Neural progenitor cell (in vitro differentiated cells): ENCODE results near the gene GPD2. TPM values are rescaled to one million over a fixed set of nuclear protein-coding genes. Genes with fewer than 3 reads are reported as not detected.

Experiments
- DNase-seq: peaks from one replicate; pipeline ENCODE4 v3.0.0-alpha.2; 2016; ENCODE audit warnings: low spot score
- H2AFZ ChIP-seq: fragments of 200-600 bp; sonication (generic); replicated peaks from 2 replicates; pipeline ENCODE4 v1.6.1; 2016; ENCODE audit warnings: antibody characterized with exemption
- H3F3A ChIP-seq: fragments of 200-600 bp; sonication (generic); 2 replicates; pipeline ENCODE4 v1.6.1; 2016; ENCODE audit warnings: antibody characterized with exemption, low read depth
- H3K27ac ChIP-seq: fragments of 200-600 bp; sonication (generic); 2 replicates; pipeline ENCODE4 v1.5.1; 2016; ENCODE audit warnings: mild to moderate bottlenecking
- H3K27me3 ChIP-seq: fragments of 200-600 bp; sonication (generic); 2 replicates; pipeline ENCODE4 v1.6.1; 2016; ENCODE audit warnings: mild to moderate bottlenecking, moderate library complexity
- H3K36me3 ChIP-seq: fragments of 200-600 bp; sonication (generic); 2 replicates; pipeline ENCODE4 v1.5.1; 2016
- H3K4me1 ChIP-seq: fragments of 200-600 bp; sonication (generic); 2 replicates; pipeline ENCODE4 v1.6.1; 2016; ENCODE audit warnings: mixed run types
- H3K4me2 ChIP-seq: fragments of 200-600 bp; sonication (generic); 2 replicates; pipeline ENCODE4 v1.6.1; 2016
- H3K4me3 ChIP-seq: fragments of 200-600 bp; sonication (generic); 2 replicates; pipeline ENCODE4 v1.5.1; 2016
- H3K79me2 ChIP-seq: fragments of 200-600 bp; sonication (generic); 2 replicates; pipeline ENCODE4 v1.6.1; 2016; ENCODE audit warnings: low read depth
- H3K9ac ChIP-seq: fragments of 200-600 bp; sonication (generic); 2 replicates; pipeline ENCODE4 v1.6.1; 2016
- H3K9me3 ChIP-seq: fragments of 200-600 bp; sonication (generic); 2 replicates; pipeline ENCODE4 v1.5.1; 2016; ENCODE audit warnings: low read depth
- H4K20me1 ChIP-seq: fragments of 200-600 bp; sonication (generic); 2 replicates; pipeline ENCODE4 v1.6.1; 2016; ENCODE audit warnings: low read depth
- H3K27ac Mint-ChIP-seq: 3 replicates; pipeline ENCODE4 v1.8.0; 2021; ENCODE audit warnings: mixed read lengths
- H3K27me3 Mint-ChIP-seq: 2 replicates; pipeline ENCODE4 v1.8.0; 2022; ENCODE audit warnings: low read depth, mild to moderate bottlenecking, inconsistent platforms, moderate library complexity, mixed read lengths; ENCODE audit not compliant: insufficient read depth
- H3K36me3 Mint-ChIP-seq: 3 replicates; pipeline ENCODE4 v1.8.0; 2021; ENCODE audit warnings: mixed read lengths
- H3K4me1 Mint-ChIP-seq: 3 replicates; pipeline ENCODE4 v1.8.0; 2021; ENCODE audit warnings: mixed read lengths
- H3K4me3 Mint-ChIP-seq: 3 replicates; pipeline ENCODE4 v1.8.0; 2021; ENCODE audit warnings: mild to moderate bottlenecking, moderate library complexity, mixed read lengths
- H3K9me3 Mint-ChIP-seq: 3 replicates; pipeline ENCODE4 v1.8.0; 2020; ENCODE audit warnings: mixed read lengths
- CTCF ChIP-seq: fragments of 200-600 bp; sonication (generic); IDR thresholded peaks from 2 replicates; pipeline ENCODE4 v1.5.1; 2017; ENCODE audit warnings: antibody characterized with exemption, mild to moderate bottlenecking
- EZH2 ChIP-seq: fragments of 200-600 bp; sonication (generic); IDR thresholded peaks from 2 replicates; pipeline ENCODE4 v1.6.1; 2017; ENCODE audit warnings: antibody characterized with exemption, mild to moderate bottlenecking, moderate library complexity
- EZH2phosphoT487 ChIP-seq: fragments of 200-600 bp; sonication (generic); IDR thresholded peaks from 2 replicates; pipeline ENCODE4 v1.6.1; 2017; ENCODE audit warnings: antibody characterized with exemption
- total RNA-seq: library from RNA; depleted of rRNA; stranded (reverse); fragments of >200 nt; gene quantifications from 2 replicates; pipeline ENCODE4 v1.2.3, GENCODE V29; 2015; ENCODE audit warnings: low replicate concordance

GPD2 gene
- total RNA-seq, 1 donor from 2014 or later: 176 TPM

DNA sequence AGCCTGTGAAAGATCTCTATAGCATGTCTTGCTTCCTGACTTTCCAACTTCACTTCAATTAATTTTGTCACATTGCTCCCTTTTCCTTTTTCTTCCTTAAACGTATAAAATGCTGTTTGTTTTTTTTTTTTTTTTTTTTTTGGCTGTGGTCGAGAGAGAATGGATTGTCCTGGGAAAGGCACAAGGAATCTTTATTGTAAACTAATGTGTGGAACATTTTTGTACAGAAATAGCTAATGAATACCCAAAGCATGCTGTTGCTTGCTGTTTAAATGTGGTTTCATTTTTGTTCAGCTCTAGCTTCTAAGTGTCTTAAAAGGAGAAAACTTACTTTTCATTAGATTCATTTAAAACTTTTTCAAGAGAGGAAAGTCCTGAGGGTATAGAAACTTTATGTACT is 105.5 kb downstream of the GPD2 start:
- H3K36me3 Mint-ChIP-seq: peaks cover 2% of the 10 kb centered on the region
- Histone ChIP-seq H3K9ac (no peak overlapping the region), H2AFZ (no peak overlapping the region), H3K9me3 (no peaks in the 10 kb centered on the region), H3K27me3 (no peaks in the 10 kb centered on the region), H3K79me2 (no peaks in the 10 kb centered on the region), H3K4me1 (no peaks in the 10 kb centered on the region), H3K27ac (no peak overlapping the region), H3F3A (peaks cover 2% of the 10 kb centered on the region), H3K36me3 (no peaks in the 10 kb centered on the region), H3K4me2 (no peak overlapping the region), H4K20me1 (no peaks in the 10 kb centered on the region), H3K4me3 (no peak overlapping the region)
- no peak for DNase-seq
- no peaks in the 10 kb centered on the region for H3K27me3 Mint-ChIP-seq
- peaks cover 2% of the 10 kb centered on the region for H3K4me1 Mint-ChIP-seq
- TF ChIP-seq EZH2phosphoT487 (no peak), CTCF (no peak)
- H3K4me3 Mint-ChIP-seq: no peak overlapping the region
- no peak overlapping the region for H3K27ac Mint-ChIP-seq
- H3K9me3 Mint-ChIP-seq: no peaks in the 10 kb centered on the region

DNA sequence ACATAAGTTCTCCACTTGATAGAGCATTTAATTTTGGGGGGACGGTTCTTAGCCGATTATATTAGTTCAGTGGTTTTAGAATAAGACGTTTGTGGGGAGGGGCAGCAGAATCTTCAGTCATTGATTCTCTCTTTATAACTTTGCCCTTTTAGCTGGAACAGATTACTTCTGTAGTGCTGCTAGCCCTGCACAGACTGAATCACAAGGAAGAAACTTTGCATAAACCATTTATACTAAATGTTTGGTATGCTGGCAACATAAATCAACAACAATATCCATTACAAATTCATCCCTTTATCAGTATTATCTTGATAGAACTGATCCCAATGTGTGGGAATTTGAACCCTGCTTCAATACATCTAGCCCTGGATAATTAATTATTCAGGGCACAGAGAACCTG is 112.2 kb downstream of the GPD2 start:
- TF ChIP-seq CTCF (no peak), EZH2phosphoT487 (no peak), EZH2 (no peak)
- Histone ChIP-seq H3K79me2 (no peaks in the 10 kb centered on the region), H3K9me3 (no peaks in the 10 kb centered on the region), H4K20me1 (no peaks in the 10 kb centered on the region), H3K4me2 (no peak overlapping the region), H3K4me3 (no peak overlapping the region), H2AFZ (no peak overlapping the region), H3K27ac (no peak overlapping the region), H3F3A (no peaks in the 10 kb centered on the region), H3K9ac (no peak overlapping the region), H3K27me3 (no peaks in the 10 kb centered on the region), H3K36me3 (no peaks in the 10 kb centered on the region), H3K4me1 (no peaks in the 10 kb centered on the region)
- Mint-ChIP-seq H3K36me3 (no peaks in the 10 kb centered on the region), H3K4me3 (no peak overlapping the region), H3K27ac (no peak overlapping the region), H3K9me3 (no peaks in the 10 kb centered on the region), H3K4me1 (no peaks in the 10 kb centered on the region), H3K27me3 (no peaks in the 10 kb centered on the region)
- no peak for DNase-seq

- Histone ChIP-seq H3K4me2 (no peak overlapping the region), H3K36me3 (no peaks in the 10 kb centered on the region), H3K27me3 (no peaks in the 10 kb centered on the region), H3K9me3 (no peaks in the 10 kb centered on the region), H3K4me3 (no peak overlapping the region), H2AFZ (no peak overlapping the region), H3F3A (no peaks in the 10 kb centered on the region), H3K27ac (no peak overlapping the region), H4K20me1 (no peaks in the 10 kb centered on the region), H3K9ac (no peak overlapping the region), H3K4me1 (no peaks in the 10 kb centered on the region), H3K79me2 (no peaks in the 10 kb centered on the region)
- Mint-ChIP-seq H3K27ac (no peak overlapping the region), H3K27me3 (no peaks in the 10 kb centered on the region), H3K4me3 (no peak overlapping the region), H3K4me1 (no peaks in the 10 kb centered on the region), H3K36me3 (peaks cover 10% of the 10 kb centered on the region), H3K9me3 (no peaks in the 10 kb centered on the region)
- DNase-seq: no peak
- no peak for TF ChIP-seq CTCF
- no peak for TF ChIP-seq EZH2
- TF ChIP-seq EZH2phosphoT487: no peak
Observed at GRCh38 chr2:156553714-156554442, 117.7 kb downstream of the GPD2 start.
